GM19025 (cell line): ENCODE measurements around the gene SART3.
"Not testable (repeated sequence)": the region's sequence is repeated elsewhere in the genome, so short reads cannot be mapped to it uniquely, and the experiment has no call there.

Experiments
- ATAC-seq: cut with Tn5 transposase; IDR thresholded peaks from one replicate; pipeline ENCODE4 v1.9.1; 2021; ENCODE audit warnings: mild to moderate bottlenecking, low read depth, moderate library complexity; ENCODE audit not compliant: unreplicated experiment

Gene SART3

DNA sequence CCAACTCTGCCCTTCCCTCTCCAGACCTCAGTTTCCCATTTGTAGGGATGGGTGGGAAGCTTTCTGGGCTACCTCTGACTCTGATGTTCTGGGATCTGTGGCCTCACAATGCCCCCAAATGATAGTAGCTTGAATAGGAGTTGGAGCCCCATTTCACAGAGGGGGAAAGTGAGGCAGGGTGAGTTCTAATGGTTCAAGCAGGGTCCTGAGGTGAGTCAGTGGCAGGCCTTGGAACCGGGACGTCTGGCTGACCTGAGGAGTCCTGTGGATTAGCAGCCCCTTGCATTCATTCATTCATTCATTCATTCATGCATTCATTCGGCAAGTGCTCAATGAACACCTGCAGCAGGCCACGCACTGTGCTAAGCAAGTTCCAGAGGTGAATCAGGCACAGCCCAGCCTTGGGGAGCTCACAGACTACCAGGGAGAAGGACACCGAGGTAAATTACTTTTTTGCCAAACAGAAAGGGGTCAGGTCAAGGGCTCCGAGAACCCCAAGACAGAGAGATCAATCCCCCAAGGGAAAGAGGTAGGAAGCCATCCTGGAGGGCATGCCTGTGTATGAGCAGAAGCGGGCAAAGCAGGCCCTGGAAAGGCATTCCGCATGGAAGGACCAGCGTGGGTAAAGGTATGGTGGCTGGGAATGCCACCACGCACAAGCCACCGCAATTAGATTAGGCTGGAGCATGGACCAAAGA is 37.7 kb upstream of the SART3 start:
- ATAC-seq: no peak

DNA sequence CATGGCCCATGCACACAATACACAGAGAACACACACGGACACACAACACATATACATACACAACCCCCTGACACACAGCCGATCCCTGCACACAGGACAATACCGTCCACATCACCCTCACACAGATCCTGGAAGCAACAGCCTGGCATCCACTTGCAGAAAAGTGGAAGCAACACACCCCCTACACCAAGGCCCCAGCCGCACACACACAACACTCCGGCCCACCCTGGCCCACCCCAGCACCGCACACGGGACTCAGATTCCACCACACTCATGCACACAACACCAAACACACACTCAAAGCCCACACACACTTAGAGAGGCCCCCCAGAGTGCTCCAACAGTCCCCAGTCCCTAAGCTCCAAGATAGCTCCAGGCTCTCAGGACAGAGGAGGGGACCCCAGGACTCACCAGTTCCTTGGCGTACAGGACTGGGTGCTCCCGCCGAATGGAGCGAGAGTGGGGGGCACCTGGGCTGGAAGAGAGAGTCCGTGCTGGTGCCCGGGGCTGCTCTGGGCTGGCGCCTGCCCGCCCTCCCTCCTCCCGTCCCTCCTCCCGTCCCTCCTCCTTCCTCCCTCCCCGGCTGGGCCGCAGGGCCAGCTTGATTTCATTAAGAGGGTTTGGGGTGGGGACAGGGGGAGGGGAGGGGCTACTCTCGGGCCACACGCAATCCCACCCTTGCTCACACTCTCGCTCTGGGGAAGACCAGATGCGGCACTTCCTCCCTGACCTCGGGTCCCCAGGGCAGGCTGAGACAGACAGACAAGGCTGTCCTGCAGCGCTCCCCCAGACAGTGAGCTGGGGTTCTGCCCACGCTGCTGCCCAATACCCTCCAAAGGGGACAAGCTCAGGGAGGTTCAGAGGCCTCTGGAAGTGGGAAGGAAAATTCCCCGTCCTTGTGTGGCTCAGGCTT is 36.8 kb upstream of the SART3 start, which contains the start of gene TMEM119:
Gene TMEM119, minus strand, starts transcription at position 526 of the 913 bp plus-strand sequence. CDS start 5,701 bp downstream, outside the sequence.
- no peak for ATAC-seq

DNA sequence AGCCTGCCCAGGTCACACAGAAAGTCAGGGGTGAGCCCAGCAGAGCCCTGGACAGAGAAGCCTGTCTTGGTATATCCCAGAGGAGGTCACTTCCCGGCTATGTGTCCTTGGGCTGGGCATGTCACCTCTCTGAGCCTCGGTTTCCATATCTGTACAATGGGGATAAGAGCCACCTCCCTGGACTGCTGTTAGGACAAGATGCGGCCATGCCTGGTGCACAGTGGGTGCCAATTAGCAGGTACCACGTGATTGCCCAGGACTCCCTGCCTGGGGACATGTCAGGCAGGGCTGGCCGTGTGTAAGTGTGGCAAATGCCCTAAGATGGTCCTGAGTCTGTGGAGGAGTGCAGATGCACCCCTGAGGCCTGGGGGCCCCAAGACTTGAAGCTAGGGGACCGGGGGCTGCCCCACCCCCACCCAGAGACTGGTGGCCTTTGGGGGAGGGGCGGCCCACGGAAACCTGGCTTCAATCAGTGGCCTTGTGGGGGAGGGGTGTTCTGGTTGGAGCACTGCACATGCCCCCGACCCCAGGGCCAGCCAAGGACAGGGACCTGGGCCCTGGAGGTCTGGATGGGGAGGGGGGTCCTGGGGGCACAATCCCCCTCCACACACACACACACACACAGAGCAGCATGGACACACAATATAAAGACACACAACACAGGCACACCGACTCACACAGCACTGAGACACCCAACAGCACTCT is 36.0 kb upstream of the SART3 start:
- no peak for ATAC-seq

DNA sequence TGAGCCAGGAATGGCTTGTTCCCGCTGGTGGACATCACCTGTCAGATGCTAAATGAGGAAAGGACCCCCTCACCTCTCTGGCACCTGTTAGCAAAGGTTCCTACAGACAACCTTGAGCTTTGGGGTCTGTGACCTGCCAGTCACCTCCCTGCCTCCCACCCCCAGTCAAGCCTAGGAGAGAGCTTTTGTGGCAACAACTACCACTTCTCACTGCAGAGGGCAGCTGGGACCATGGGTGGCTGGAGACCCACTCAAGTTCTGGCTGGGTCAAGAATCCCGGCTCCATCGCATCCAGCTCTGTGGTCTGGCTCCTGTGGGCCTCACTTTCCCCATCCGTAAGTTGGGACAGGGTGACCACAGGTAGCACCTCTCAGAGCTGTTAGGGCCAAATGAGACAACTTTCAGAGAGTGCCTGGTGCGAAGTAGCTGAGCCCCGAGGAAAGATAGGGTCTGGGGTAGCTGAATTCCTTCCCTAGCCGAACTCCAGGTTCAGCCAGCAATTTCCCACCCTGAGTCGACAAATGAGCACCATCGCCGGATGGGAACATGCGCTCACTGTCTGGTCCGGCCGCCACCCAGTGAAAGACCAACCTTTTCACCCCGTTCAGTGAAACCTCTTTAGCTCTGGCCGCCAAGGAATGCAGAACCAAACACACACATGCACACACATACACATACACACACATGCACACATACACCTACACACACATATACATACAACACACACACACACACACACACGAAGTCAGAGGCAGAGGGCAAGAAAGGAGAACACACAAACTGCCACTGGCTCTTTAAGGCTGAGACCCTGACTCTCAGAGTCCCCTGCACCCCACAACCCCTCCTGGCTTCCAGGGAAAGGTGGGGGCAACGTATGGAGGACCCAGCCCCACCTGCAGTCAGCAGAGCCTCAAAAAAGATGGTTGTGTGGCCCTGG is 35.0 kb upstream of the SART3 start:
- ATAC-seq: no peak

GRCh38 chr12:108594960-108595710 is 34.2 kb upstream of the SART3 start:
- ATAC-seq: no peak

- no peak for ATAC-seq
These were observed 33.4 kb upstream of the SART3 start for GRCh38 chr12:108594323-108594903.

- no peak for ATAC-seq
These were observed 31.3 kb upstream of the SART3 start for GRCh38 chr12:108592033-108592909.

GRCh38 chr12:108591267-108591980 is 30.5 kb upstream of the SART3 start:
- no peak for ATAC-seq

GRCh38 chr12:108590463-108590862 is 29.5 kb upstream of the SART3 start:
- not testable (repeated sequence) for ATAC-seq

GRCh38 chr12:108589840-108590229 is 28.9 kb upstream of the SART3 start:
- ATAC-seq: no peak

DNA sequence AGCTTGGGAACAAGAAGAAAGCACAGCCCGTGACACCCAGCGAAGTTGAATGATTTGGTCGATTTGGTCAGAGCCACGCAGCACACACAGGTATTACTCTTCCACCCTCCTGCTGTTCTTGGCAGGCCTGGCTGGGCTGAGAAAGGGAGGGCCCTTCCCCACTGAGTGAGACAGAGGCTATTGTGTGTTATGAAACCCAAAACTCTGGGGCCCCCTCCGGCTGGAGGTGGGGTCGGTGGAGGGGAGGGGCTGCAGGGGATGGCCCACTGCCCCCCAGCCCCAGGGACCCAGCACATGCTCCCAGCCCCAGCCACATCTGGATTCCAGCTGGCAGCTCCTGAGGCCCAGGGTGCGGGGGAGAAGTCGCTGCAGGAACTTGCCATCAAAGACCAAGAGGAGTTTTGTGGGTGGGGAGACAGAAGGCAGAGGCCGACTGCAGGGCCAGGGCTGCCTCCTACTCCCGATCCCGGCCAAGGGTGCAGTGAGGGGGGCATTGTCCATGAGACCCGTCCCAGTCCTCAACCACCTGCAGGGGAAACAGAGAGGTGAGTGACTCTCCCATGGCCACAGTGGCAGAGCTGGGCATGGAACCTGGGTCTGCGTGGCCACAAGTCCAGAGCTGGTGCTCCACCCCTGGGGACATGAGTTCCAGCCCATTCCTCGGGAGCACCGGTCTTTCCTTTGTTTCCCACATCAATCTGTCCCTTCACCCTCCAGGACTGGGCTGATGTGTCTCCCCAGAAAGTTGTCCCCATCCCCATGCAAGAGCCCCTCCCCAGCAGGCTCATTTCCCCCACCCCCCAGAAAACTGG is 28.3 kb upstream of the SART3 start:
- no peak for ATAC-seq

DNA sequence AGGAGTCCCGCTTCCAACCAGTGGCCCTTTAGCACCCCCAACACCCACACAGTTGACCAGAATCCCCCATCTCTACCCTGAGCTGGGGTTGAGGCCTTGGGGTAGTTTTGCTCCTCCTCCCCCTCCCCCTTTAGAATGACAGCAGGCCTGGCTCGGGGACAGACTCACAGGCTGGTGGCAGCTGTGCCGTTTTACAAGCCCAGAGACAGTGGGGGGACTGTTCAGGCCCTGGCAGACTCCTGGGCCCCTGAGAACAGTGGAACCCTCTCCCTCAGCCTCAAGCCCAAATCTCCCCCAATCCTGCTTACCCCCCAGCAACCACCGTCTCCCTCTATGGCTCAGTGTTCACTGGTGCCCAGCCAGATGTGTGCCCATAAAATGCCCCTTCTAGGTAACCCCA is 26.9 kb upstream of the SART3 start:
- ATAC-seq: no peak

- no peak for ATAC-seq
These were observed 25.3 kb upstream of the SART3 start for GRCh38 chr12:108586306-108586705.

- ATAC-seq: no peak
These were observed 24.9 kb upstream of the SART3 start for GRCh38 chr12:108585864-108586263.

GRCh38 chr12:108584456-108585065 is 23.6 kb upstream of the SART3 start:
- no peak for ATAC-seq

DNA sequence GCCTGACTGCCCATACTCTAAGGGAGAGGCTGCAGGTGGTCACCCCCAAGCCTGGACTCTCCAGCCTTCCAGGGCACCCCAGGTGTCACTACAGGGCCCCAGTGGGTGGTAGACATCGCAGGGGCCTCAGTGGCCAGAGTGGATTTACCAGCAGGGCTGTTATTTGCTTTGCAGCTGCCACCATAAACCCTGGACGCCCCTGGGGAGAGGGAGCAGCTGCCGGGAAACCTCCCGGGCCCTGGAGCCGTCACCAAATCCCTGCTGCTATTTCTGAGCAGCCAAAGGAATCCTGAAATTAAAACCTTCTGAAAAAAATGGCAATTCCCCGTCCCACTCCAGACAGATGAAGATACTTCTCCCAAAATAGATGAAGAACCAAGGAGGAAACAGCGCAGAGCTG is 23.0 kb upstream of the SART3 start:
- ATAC-seq: no peak
